ENCODE measurements around the gene HYCC1.

Gene HYCC1

DNA sequence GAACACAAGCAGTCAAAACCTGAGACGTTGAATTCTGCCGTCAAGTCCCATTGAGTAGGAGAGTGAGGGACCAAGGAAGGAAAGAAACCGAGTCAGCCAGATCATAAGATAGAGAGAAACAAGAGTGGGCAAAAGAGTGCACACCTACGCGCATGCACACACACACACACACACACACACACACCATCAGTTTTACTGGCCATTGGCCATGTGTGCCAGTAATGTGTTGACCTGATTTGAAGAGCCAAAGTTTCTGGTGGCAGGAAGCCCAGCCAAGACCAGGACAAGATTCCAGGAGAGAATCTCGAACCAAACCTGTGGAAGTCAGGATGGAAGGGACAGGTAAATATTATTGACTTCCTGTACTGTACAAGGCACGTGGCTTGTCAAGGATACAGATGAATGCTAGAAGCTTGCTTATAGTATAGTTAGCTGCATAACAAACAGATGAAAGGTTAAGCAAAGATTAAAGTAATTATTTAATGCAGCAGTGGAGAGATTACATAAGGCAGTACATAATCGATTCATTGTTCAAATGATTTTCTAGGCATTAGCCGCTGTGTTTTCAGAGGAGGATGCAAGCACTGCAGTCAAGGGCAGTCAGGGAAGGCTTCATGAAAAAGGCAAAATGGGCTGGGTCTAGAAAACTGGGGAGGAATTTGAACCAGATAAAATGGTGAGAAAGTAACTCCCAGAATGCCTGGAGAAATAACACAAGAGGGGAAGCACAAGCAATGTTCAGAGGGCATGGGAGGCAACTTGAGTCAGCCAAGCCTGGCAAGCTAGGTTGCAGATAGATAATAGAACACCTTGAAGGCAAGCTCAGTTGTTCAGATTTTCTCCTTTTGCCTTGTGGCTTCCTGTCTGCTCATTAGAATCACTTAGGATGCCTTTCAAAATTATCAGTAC, 2.7 kb upstream of the HYCC1 start:
- no peak for DNase-seq

DNA sequence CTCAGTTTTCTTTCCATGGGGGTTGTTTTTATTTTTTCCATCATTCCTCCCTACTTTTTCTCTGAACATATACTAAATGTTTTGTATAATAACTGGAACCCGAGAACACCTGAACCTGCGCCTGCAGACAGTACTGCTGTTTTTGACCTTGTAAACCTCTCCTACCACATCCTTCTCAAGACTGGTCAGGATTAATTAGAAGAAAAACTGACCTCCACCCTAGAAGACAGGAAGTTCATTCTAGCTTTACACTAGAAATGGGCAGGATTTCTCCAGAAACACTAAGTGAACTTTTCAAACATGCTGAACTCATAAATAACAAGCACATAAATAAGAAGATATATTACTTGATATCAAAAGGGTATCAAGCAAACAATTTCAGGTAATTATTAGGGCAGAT, 751 bp upstream of the HYCC1 start:
- no peak for DNase-seq

DNA sequence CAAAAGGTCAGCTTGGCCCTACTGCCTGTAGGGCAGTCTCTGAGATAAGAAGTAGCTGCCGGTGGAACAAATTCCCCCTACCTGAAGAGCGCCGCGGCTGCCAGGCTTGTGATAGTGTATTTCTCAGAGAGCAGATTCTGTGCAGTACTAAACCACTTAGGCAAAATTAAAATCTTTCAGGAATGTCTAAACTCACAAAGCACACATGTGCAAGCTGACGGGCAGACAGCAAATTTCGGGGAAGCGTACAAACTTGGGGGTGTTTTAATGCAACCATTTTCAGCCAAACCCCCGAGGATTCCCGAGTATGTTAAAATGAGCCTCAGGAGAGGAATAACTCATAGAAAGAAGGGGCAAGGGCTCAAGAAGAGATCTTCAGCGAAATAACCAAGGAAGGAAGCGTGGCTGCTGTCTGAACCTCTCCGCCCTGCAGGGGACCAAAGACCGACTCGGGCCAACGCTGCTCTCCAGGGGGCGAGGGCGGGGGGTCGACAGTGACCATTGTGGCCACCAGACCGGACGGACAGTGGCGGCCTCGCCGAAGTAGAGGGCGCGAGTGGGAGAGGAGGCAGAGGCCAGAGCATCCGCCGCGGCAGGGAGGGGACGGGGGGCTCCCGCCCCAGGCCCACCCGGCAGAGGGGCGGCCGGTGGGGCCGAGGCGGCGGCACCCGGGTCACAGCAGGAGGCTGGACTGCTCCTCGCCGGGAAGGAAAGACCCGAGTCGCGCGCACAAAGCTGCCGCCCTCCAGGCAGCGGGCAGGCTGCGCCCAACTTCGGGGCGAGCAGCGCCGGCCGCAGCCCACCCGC, 819 bp downstream of the HYCC1 start:
- DNase-seq = peak; percentile 30

DNA sequence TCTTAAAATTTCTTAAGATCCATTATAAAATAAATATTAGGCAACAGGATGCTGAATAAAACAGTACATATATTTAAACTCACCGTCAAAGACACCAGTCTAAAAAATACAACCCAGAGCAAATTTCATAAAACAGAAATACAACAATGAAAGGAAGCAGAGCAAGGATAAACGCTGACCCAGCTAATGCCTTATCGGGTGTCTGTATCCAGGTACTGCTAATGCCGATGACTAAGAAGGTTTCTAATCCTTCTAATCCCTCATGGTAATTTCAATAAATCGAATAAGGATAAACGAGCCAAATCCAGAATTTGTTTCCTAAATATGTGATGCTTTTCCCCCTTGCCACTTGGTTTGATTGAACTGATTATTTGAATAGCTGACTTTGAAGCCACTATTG, 1.7 kb downstream of the HYCC1 start:
- DNase-seq = no peak

DNA sequence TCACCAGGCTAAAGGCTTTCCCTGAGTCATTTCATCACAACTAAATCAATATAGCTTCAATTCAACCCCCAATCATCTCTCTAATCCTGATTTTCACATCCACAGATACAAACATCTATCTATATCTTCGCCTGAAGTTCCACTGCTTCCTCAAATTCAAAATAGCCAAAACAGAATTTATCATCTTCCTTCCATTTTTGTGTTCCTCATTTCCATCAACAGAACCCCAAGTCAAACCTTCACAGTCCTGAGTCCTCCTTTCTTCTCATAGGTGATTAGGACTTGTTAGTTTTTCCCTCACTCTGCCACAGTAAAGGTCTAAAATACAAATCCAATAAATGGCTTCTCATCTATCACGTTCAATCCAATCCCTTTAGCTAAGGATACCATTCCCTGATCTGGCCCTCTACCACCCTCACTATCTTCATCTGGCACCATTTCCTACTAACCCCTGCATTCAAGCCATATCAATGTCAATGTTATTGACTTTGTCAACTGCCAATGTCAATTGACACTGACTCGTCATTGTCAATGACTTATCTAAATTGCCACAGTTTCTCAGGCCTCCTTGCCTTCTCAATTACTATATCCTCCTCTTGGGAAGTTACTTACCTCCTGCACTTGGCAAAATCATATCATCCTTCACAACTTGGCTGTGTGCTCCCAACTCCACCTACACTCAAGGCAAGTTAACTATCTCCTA, 2.6 kb downstream of the HYCC1 start:
- DNase-seq = no peak

DNA sequence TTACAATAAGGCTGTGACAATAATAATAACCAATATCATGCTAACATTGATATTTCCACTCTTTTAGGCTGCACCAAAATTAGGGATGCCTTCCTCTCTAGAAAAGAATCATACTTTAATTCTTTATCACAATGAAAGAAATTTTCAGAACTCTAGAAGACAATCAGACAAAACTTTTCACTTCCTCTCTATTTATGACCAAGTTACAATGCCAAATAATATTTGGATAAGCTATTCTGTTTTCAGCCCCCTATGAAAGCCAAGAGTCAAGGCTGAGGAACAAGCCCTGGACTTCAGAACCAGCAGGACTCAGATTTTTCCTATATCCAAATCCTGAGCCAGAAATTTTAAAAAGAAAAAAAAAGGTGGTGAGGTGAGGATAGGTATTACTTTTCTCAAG, 4.6 kb downstream of the HYCC1 start:
- no peak for DNase-seq

DNA sequence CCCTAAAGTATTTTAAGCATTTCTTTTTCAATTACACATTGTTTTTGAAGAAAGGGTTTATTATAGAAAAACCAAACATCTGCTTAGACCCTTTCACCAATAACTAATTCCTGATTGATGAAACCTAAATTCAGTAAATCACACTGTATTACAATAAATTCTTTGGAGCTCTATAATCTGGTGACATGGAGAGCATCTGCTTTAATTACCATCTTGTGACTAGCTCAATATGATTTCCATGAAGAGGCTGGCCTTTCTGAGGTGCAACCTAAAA, 9.7 kb downstream of the HYCC1 start:
- DNase-seq = no peak

DNA sequence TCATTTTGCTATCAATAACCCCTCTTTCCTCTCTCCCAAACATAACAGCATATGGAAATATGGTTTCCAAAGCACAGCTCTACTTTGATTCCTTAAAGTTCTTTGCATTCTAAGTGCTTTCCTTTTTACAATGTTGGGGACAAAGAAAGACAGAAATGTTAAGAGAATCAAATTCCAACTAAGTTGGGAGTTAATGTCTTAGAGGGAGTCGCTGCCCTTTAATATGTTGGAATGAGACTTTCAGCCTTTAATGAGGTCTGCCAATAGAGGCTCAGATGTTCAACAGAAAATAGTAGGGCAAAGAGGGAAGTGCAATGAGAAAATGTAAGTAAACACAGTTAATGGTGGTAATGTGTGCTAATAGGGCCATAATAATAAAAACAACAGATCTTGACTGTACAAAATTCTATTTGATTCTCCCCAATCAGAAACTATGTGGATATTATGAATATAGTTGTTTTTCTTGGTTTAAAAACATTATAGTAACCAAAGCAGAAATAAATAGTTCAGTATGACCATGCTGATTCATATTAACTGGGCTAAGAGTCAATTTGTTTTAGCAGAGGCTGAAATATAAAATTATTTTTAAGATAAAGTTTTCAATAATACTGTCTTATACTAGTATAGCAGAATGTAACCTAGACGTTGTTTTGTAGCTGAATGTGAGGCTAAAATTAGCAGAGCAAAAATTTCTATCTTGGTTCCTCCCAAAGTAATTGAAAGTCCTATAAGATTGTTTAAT, 10.3 kb downstream of the HYCC1 start:
- DNase-seq = no peak

DNA sequence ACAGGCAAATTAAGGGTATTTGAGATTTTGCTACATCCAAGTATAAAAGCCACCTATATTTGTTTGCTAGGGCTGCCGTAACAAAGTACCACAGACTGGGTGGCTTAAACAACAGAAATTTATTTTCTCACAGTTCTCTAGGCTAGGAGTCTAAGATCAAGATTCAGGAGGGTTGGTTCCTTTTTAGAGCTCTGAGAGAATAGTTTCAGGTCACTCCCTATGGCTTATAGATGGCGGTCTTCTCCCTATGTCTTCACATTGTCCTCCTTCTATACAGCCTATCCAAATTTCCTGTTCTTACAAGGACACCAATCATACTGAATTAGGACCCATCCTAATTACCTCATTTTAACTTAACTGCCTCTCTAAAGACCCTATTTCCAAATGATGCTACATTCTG, 11.2 kb downstream of the HYCC1 start:
- DNase-seq = no peak

DNA sequence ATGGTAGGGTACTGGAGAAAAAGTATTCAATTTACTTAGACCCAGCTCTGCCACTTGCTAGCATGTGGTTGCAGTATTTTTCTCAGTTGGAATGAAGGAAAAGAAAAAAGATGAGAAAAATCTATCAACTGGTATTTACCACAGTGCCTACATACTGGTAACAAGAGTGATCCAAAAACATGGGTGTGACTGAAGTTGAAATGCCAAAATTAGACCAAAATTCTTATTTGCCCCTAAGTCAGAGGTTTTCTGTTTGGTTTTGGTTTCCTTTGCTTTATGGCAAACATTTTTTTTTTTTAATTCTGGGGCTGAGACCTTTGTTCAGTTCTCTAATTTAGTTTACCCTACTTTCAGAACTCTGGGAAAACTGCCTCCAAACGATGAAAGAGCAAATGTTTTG, 12.3 kb downstream of the HYCC1 start:
- DNase-seq = no peak

DNA sequence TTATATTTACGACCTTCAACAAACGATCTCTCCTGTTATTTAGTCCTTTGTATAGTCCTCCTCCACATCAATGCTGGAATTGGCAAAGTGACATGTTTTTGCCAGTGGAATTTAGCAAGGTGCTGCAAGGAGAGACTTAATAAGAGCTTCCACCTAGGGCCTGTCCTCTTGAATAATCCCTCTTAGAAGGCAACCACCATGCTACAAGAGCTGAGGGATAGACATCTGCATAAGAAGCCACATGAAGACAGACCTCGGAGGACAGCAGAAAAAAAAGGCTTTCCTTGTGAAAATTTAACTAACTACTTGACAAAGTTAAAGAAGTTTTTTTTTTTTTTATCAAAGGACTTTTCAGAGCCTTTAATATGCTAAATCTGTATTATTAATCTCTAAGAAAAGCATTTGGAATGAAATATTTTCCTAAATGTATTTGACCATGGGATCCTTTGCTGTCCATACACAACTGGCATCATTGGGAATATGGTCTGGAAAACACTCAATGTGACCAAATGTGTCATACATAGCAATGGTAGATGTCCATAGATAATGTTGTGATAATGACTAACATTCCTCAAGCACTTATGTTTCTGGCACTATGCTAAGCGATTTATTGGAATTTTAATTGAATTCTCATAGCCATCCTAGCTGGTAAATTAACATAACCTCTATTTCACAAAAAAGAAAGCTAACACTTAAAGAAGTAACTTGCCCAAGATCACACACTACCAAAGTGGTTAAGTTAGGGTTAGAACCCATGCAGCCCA, 13.2 kb downstream of the HYCC1 start:
- no peak for DNase-seq

DNA sequence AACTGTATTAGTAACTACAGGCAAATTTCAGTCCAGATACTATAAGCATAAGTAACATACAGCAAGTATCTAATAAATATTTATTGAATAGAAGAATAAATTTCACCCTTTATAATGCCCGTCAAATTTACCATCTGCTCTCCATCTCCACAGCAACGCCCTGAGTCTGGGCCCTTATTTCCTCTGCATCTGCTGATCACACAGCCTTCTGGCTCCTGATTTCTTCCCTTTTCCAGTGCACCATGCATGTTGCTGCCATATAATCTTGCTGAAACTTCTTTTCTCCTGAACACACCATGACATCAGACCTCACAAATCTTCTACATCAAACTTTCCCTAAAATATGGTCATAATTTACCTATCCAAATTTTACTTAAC, 15.4 kb downstream of the HYCC1 start:
- no peak for DNase-seq

DNA sequence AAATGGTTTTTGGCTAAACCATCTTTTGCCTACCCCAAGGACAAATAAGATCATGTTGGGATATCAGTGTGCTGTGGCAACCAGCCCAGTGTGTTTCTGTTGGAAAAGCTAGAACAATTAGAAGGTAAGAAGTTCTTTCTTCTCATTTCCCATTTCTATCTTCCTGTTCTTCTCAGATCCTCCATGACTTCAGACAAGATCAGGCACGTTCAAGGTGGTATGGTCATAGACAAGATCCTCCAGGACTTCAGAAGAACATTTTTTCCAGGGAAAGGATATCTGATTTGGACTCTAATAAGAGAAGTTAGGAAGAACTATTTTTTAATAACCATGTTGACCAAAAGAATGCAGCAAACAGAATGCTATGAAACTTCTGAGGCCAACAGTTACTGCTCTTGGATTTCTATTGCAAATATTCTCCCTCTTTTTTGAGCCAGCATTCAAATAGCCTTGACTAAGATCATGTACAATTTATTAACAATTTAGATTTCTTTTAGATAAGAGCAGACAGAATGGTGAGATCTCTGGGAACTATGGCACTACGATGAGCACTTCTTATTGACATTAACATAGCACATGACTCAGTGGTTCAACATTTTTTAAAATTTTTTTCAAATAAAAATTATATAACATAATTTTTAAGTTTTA, 15.9 kb downstream of the HYCC1 start:
- no peak for DNase-seq

DNA sequence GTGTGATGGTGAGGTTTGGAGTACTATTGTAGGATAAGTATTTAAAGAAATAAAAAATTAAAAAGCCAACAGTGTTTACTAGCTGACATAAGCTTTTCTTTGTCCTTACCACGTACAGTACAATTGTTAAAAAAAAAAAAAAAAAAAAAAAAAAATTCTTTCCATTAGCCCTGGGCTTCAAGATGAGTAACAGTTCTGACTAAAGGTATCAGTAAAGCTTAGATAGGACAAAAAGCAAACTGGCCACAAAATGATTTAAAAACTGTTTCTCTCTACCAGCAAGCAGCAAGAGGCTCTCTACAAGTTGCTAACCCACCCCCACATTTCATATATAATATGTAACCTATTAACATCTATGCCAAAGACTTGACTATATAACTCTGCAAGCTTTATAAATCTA, 17.5 kb downstream of the HYCC1 start:
- DNase-seq = no peak

DNA sequence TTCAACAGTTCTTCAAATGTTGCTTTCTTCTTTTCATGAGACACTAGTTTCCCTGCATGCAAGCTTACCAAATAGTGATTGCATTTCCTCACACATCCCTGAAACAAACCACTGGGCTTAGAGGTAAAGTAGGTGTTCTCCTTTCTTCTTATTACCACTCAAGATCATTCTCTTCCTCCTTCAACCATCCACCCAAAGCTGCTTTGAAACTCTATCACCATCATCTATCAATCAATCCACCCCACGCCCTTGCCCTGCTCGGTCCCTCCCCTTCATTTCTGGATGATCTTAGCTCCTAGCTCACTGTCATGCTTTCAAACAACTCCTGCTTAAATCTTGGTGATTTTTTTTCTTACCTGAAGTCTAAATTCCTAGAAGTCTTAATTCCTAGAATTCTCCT, 18.9 kb downstream of the HYCC1 start:
- DNase-seq = no peak

DNA sequence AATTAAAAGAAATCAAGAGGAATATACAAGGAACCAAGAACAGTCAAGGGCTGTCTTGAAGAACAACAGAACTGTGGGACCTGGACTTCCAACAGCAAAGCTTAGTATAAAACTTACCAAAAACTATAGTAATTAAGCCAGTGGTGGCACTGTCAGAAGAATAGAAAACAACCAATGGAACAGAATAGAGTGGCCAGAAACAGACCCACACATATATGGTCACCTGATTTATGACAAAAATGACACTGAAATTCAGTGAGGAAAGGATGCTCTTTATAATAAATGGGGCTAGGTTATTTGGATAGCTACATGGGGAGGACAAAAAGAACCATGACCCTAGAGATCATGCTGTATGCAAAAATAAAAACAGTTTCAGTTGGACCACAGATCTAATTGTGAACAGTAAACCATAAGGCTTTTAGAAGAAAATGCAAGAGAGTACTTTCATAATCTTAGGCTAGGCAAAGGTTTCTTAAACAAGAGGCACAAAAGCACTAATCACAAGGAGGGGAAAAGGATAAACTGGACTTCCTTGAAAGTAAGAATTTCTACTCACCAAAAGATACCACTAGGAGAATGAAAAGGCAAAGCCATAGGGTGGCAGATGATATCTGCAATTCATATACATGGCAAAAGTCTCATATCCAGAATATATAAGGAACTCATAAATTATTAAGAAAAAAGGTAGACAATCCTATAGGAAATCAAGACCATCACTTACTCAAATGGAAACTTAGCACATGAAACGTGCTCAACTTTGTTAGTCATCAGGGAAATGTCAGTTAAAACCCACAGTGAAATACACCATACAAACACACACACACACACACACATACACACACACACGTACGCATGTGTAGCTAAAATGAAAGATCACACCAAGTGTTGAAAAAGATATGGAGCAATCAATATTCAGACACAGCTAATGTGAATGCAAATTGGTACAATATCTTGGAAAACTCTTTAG, 20.8 kb downstream of the HYCC1 start:
- no peak for DNase-seq

DNA sequence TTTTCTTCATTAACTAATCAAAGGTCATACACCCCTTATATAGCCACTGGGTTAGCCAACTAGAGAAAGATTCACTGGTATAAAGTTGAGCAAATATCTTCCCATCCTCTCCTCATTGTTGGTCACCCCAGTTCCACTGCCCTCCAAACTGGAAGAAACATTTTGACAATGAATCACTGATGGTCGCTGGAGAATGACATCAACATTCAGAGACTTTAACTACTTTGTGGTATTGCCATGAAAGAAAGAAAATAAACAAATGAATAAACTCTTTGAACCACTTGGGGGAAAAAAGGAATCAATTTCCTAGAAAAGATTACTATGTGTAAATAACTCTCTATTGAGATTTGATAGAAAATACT, 23.4 kb downstream of the HYCC1 start:
- no peak for DNase-seq

DNA sequence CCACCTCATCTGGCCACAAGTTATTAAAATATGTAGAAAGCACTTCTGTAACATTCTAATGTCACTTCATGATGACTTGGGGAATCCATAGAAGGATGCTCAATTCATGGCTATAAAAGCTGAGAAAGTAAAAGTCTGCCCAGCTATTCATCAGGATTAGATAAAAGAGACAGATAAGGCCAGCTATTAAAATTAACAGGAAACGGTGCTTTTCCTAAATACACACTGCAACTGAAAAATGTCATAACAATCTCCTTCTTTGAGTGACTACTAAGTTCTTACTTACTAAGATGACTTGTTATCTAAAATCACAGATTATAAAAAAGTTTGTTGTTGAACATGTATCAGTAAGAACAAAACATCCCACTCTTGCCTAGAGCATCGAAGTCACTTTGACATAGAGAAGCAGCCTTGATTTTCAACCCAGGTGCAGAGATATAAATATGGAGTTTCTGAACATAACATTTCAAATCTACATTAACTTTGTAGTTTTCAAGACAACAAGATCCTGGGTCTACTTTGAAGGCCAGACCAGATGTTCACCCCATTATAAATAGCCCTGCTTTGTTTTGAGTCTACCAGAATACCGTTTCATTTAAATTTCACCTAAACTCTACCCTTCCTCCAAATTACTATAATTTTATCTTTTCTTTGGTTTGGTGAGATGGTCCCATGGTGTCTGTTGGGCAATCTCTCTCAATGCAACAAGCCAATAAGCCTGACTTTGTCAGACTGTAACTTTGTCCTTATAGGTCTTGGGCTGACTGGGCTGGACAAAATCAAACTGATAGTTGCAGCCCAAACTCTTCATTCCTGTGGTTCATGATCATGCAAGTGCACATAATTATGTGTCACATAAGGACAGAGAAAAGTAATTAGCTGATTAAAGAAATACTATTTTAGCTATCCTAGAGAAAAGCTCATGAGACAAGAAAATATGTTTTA, 24.0 kb downstream of the HYCC1 start:
- DNase-seq = no peak

DNA sequence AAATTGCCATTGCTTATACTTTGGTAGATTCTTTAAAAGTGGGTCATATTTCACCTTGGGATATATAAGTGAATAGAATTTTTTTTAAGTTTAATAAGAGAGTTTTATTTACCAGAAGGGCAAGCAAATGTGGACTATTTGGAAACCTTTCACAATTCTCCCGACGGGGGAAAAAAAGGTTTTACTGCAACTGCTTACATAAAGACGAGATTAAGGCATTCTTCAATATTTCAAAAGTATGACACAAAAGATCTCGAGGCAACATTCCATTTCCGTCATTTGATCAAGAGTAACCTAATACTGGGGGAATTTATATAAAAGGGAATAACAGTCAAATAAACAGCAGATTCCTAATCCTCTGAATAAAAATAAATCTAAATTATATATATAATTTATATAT, 28.5 kb downstream of the HYCC1 start:
- no peak for DNase-seq
